ENCODE measurements around the gene KCNK15.

Gene KCNK15

GRCh38 chr20:44745598-44746366 is at the start of gene KCNK15:
KCNK15 (plus strand) TSS chr20:44745865; CDS start chr20:44745911, 46 bp downstream.
- TF ChIP-seq, protein P1, sequence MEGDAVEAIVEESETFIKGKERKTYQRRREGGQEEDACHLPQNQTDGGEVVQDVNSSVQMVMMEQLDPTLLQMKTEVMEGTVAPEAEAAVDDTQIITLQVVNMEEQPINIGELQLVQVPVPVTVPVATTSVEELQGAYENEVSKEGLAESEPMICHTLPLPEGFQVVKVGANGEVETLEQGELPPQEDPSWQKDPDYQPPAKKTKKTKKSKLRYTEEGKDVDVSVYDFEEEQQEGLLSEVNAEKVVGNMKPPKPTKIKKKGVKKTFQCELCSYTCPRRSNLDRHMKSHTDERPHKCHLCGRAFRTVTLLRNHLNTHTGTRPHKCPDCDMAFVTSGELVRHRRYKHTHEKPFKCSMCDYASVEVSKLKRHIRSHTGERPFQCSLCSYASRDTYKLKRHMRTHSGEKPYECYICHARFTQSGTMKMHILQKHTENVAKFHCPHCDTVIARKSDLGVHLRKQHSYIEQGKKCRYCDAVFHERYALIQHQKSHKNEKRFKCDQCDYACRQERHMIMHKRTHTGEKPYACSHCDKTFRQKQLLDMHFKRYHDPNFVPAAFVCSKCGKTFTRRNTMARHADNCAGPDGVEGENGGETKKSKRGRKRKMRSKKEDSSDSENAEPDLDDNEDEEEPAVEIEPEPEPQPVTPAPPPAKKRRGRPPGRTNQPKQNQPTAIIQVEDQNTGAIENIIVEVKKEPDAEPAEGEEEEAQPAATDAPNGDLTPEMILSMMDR (IDR thresholded peaks at IDR 0.05), result no peak

- TF ChIP-seq, protein P1 (IDR thresholded peaks at IDR 0.05), result no peak
Observed at GRCh38 chr20:44696315-44696714, 49.4 kb upstream of the KCNK15 start.

DNA sequence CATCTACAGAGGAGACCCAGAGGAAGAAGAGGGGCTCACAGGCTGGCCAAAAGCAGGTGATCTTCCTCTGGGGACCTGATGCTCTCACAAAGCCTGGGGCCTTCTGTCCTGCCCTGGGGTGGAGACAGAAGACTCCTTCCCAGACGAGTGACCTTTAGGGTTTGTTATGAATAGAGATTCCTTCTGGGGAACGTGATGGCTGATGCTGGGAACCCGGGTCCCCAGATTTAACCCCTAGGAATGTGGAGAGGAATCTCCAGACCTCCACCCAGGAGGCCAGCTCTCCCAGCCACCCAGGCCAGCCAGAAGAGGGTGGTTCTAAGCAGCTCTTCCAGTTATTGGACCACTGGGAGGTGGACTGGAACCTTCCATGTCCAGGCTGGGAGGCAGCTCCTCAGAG is 47.3 kb upstream of the KCNK15 start:
- TF ChIP-seq, protein P1 (IDR thresholded peaks at IDR 0.05), result no peak

DNA sequence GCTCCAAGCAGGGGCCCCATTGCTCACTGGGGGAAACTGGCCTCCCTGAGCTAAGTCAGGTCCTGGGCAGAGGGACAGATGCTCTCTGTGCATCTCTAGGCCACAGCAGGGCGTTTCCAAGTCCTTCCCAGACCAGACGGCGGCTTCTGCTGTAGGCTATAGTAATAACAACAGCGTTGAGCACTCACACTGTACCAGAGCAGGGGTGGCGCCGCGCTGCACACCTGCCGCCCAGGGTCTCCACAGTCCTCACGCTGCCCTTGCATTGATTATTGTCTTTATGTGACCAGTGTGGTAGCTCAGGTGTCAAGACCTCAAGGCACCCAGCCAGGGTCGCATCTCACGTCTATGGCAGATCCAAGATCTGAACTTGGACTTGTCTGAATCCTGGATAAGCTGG is 45.4 kb upstream of the KCNK15 start:
- TF ChIP-seq, protein P1 (IDR thresholded peaks at IDR 0.05), result no peak

DNA sequence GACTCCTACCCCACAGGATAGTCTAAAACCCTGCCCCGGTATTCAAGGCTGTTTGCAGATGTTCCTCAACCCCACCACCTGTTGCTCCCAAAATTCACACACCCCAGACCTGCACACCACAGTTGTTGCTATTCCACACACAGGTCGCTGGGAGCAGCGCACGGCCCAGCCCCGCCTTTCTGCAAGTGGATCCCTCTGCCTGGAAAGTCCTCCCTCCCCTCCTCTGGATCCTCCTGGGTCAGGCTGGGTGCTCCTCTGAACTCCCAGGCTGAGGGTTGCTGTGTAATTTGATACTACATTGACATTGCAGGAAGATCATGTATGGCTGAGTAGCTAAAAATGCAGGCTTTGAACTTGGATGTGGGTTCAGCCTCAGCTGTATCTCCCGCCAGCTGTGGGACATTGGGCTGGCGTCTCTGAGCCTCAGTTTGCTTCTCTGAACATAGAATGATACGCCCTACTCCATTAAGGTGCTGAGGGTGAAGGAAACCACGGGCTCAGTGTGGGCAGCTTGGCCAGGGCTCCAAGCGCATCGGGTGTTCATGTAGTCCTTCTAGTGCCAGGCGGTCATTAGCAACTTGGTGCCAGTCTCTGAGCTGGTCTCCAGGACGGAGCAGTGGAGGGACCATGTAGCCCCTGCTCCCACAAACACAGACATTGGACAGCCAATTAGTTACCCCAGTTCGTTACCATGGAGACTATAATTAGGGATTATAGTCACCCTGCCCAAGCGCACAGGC is 44.4 kb upstream of the KCNK15 start:
- TF ChIP-seq, protein P1 (IDR thresholded peaks at IDR 0.05), result no peak

GRCh38 chr20:44701858-44702256 is 43.8 kb upstream of the KCNK15 start:
- TF ChIP-seq, protein P1 (IDR thresholded peaks at IDR 0.05), result no peak

DNA sequence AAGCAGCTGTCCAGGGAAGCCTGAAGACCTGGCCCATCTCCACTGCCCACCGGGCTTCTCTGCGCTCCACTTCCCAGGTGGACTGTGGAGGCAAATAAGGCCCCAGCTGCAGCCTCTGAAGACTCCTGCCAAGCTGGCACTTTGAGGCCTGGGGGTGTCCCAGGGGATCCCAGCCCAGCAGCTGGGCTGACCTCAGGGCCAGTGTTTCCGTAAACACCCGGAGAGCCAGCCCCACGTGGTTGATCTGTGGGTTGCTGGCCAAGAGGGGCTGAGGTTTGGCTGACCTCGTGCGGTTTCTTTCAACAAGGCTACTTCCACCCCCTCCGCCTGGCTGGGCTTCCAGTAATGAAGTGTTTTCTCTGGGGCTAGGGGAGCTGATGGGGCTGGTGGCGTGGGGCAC is 42.9 kb upstream of the KCNK15 start:
- TF ChIP-seq, protein P1 (IDR thresholded peaks at IDR 0.05), result no peak

Measured in LNCAP (cell line).